KMS-11 (cell line): ENCODE measurements around the gene TRPC3.

Experiments
- H2AFZ ChIP-seq: fragments of 200-600 bp; sonication (generic); 2 replicates; pipeline ENCODE4 v1.6.1; 2016; ENCODE audit warnings: antibody characterized with exemption, mixed run types, low read depth
- H3K27ac ChIP-seq: fragments of 200-600 bp; sonication (generic); 2 replicates; pipeline ENCODE4 v1.6.1; 2016; ENCODE audit warnings: mild to moderate bottlenecking, mixed run types
- H3K27me3 ChIP-seq: fragments of 200-600 bp; sonication (generic); 2 replicates; pipeline ENCODE4 v1.6.1; 2017; ENCODE audit warnings: mild to moderate bottlenecking, low read depth, mixed run types, moderate library complexity; ENCODE audit not compliant: insufficient read depth
- H3K36me3 ChIP-seq: fragments of 200-600 bp; sonication (generic); 2 replicates; pipeline ENCODE4 v1.6.1; 2017; ENCODE audit warnings: mild to moderate bottlenecking, mixed run types; ENCODE audit not compliant: insufficient read depth
- H3K4me1 ChIP-seq: fragments of 200-600 bp; sonication (generic); 2 replicates; pipeline ENCODE4 v1.6.1; 2016; ENCODE audit warnings: mild to moderate bottlenecking, low read depth, mixed run types; ENCODE audit not compliant: poor library complexity, severe bottlenecking
- H3K4me2 ChIP-seq: fragments of 200-600 bp; sonication (generic); 2 replicates; pipeline ENCODE4 v1.7.0; 2016; ENCODE audit warnings: mild to moderate bottlenecking, mixed run types
- H3K4me3 ChIP-seq: fragments of 200-600 bp; sonication (generic); IDR thresholded peaks from 2 replicates; pipeline ENCODE4 v1.6.1; 2017; ENCODE audit warnings: low read depth, low read length, mixed read lengths; ENCODE audit not compliant: insufficient read depth
- H3K79me2 ChIP-seq: fragments of 200-600 bp; sonication (generic); 2 replicates; pipeline ENCODE4 v1.6.1; 2016; ENCODE audit warnings: low read depth, mixed run types; ENCODE audit not compliant: insufficient read depth
- H3K9ac ChIP-seq: fragments of 200-600 bp; sonication (generic); 2 replicates; pipeline ENCODE4 v1.6.1; 2016; ENCODE audit warnings: mild to moderate bottlenecking, mixed run types
- H4K20me1 ChIP-seq: fragments of 200-600 bp; sonication (generic); 2 replicates; pipeline ENCODE4 v1.6.1; 2016; ENCODE audit warnings: mild to moderate bottlenecking, mixed run types; ENCODE audit not compliant: insufficient read depth
- TF ChIP-seq, protein P1 (sequence below): fragments of 200-600 bp; sonication (generic); conservative IDR thresholded peaks from 2 replicates; pipeline ENCODE4 v1.6.1; 2017; ENCODE audit warnings: low read depth, mild to moderate bottlenecking, antibody characterized with exemption, low read length, moderate library complexity, mixed read lengths

TRPC3 gene

DNA sequence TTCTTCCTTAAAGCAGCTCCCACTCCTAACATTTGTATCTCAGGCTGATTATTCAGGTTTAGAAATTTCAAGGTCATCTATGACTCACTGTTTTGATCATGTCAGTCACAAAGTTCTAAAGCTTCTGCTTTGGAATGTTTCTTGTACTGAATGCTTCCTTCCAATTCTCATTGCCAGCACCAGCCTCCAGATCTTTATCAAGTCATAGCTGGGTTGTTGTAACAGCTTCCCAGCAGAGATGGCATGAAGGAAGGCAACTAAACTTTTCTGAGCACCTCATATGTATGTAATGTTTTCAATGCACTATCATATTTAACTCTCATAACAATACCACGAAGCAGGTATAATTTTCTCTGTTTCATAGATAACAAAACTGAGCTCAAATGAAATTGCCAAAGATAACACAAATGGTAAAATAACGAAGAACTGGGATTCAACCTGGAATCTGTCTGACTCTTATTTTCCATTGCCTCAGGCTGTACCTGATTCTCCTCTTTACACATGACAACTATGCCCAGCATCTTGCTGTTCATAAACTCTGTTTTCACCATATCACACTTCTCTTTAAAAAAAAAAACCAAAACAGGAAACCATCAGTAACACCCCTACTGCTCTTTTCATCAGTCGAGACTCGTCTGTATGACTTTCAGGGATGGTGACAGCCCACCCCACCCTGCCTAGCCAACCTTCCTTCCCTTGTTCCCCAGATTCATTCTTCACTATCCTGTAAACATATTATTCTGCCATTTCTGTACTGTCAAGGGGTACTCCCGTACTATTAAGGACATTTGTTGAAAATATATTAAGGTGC, 13.4 kb downstream of the TRPC3 start:
- Histone ChIP-seq H3K4me1 (no peaks in the 10 kb centered on the region), H3K27ac (no peak overlapping the region), H3K4me3 (no peak overlapping the region), H3K36me3 (no peaks in the 10 kb centered on the region), H2AFZ (no peak overlapping the region), H3K4me2 (no peak overlapping the region), H4K20me1 (no peaks in the 10 kb centered on the region), H3K9ac (no peak overlapping the region), H3K79me2 (no peaks in the 10 kb centered on the region), H3K27me3 (no peaks in the 10 kb centered on the region)
- TF ChIP-seq, protein P1, sequence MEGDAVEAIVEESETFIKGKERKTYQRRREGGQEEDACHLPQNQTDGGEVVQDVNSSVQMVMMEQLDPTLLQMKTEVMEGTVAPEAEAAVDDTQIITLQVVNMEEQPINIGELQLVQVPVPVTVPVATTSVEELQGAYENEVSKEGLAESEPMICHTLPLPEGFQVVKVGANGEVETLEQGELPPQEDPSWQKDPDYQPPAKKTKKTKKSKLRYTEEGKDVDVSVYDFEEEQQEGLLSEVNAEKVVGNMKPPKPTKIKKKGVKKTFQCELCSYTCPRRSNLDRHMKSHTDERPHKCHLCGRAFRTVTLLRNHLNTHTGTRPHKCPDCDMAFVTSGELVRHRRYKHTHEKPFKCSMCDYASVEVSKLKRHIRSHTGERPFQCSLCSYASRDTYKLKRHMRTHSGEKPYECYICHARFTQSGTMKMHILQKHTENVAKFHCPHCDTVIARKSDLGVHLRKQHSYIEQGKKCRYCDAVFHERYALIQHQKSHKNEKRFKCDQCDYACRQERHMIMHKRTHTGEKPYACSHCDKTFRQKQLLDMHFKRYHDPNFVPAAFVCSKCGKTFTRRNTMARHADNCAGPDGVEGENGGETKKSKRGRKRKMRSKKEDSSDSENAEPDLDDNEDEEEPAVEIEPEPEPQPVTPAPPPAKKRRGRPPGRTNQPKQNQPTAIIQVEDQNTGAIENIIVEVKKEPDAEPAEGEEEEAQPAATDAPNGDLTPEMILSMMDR, result no peak

DNA sequence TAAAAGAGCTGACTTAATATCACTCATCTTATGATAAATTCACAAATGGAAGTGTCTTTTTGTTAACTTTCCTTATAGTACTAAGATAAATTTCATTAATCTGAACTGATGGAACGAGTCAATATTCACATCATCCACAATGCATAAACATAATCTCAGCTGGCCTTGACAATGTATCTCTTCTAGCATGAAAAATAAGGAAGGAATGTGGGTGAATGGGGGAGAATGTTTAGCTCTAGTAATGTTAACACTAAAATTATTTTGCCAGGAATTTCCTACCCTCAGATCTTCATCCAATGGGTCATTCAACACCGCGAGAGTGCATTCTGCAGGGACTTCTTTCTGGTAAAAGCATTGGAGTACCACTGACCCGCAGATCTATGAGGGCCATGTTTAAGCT, 15.8 kb downstream of the TRPC3 start:
- Histone ChIP-seq H3K27ac (no peak overlapping the region), H3K4me3 (no peak overlapping the region), H3K79me2 (no peaks in the 10 kb centered on the region), H3K9ac (no peak overlapping the region), H2AFZ (no peak overlapping the region), H3K4me2 (no peak overlapping the region), H4K20me1 (no peaks in the 10 kb centered on the region), H3K4me1 (no peaks in the 10 kb centered on the region), H3K36me3 (no peaks in the 10 kb centered on the region), H3K27me3 (no peaks in the 10 kb centered on the region)
- TF ChIP-seq, protein P1, result no peak

GRCh38 chr4:121934635-121935034, 17.2 kb downstream of the TRPC3 start:
- Histone ChIP-seq H3K9ac (no peak overlapping the region), H3K79me2 (no peaks in the 10 kb centered on the region), H2AFZ (no peak overlapping the region), H3K4me2 (no peak overlapping the region), H3K4me1 (no peaks in the 10 kb centered on the region), H3K27ac (no peak overlapping the region), H3K4me3 (no peak overlapping the region), H3K27me3 (no peaks in the 10 kb centered on the region), H4K20me1 (no peaks in the 10 kb centered on the region), H3K36me3 (no peaks in the 10 kb centered on the region)
- TF ChIP-seq, protein P1, result no peak

GRCh38 chr4:121932212-121932974, 19.5 kb downstream of the TRPC3 start:
- Histone ChIP-seq H3K4me1 (no peaks in the 10 kb centered on the region), H3K79me2 (no peaks in the 10 kb centered on the region), H3K27ac (no peak overlapping the region), H3K4me2 (no peak overlapping the region), H3K4me3 (no peak overlapping the region), H2AFZ (no peak overlapping the region), H4K20me1 (no peaks in the 10 kb centered on the region), H3K36me3 (no peaks in the 10 kb centered on the region), H3K9ac (no peak overlapping the region), H3K27me3 (no peaks in the 10 kb centered on the region)
- TF ChIP-seq, protein P1, result no peak
